ENCODE measurements around the gene ARHGEF18.

Gene ARHGEF18

GRCh38 chr19:7395360-7396066, 46.8 kb downstream of the ARHGEF18 start:
- peak overlapping the region; percentile 81 for H3K4me3 Mint-ChIP-seq
- ATAC-seq (replicated peaks; ENCODE audit: extremely low read depth, poor library complexity, severe bottlenecking) (peak; percentile 45), DNase-seq (ENCODE audit: low spot score in 2 of 2) (no peak)
- H3K9me3 Mint-ChIP-seq, result no peaks in the 10 kb centered on the region
- peak overlapping the region; percentile 86 for H3K27ac Mint-ChIP-seq (ENCODE audit: low read depth)
- H3K27me3 Mint-ChIP-seq, result no peaks in the 10 kb centered on the region
- peaks cover 41% of the 10 kb centered on the region for H3K36me3 Mint-ChIP-seq (ENCODE audit: insufficient read depth)
- peaks cover 32% of the 10 kb centered on the region for H3K4me1 Mint-ChIP-seq

- Mint-ChIP-seq H3K4me1 (peaks cover 43% of the 10 kb centered on the region), H3K27ac (ENCODE audit: low read depth) (no peak overlapping the region), H3K27me3 (no peaks in the 10 kb centered on the region), H3K36me3 (ENCODE audit: insufficient read depth) (peaks cover 31% of the 10 kb centered on the region), H3K4me3 (no peak overlapping the region), H3K9me3 (no peaks in the 10 kb centered on the region)
- no peak for DNase-seq (ENCODE audit: low spot score in 2 of 2)
- ATAC-seq (replicated peaks; ENCODE audit: extremely low read depth, poor library complexity, severe bottlenecking), result no peak
Observed at GRCh38 chr19:7397687-7398086, 49.0 kb downstream of the ARHGEF18 start.
